B cell (primary cell): Measurements from ENCODE around the gene SLC37A4. TPM values are rescaled to one million over a fixed set of nuclear protein-coding genes. Genes with fewer than 3 reads are reported as not detected.
A peak's percentile ranks its signal among the peaks of the same experiment; 100 is the strongest.

Source experiments
- ATAC-seq: fragments of 200-7000 bp; cut with Tn5 transposase; one replicate; pipeline ENCODE4 v1.10.0; 2021; ENCODE audit warnings: low read depth, mild to moderate bottlenecking, moderate number of reproducible peaks, moderate library complexity
- CTCF ChIA-PET: fragments of 350-600 bp; sonication (Branson Sonifier 250); formaldehyde crosslinking; loops from one replicate; lab custom pipeline; 2021; ENCODE audit warnings: antibody characterized with exemption, inconsistent platforms; lab: Charles Lee
- POLR2A ChIA-PET: fragments of 350-600 bp; sonication (Branson Sonifier 250); formaldehyde crosslinking; loops from one replicate; lab custom pipeline; 2021; ENCODE audit warnings: antibody characterized with exemption; lab: Charles Lee
- DNase-seq: peaks from one replicate; pipeline ENCODE4 v3.0.0; 2013
- H2AFZ ChIP-seq: 2 replicates; pipeline ENCODE4 v1.6.1; 2012; ENCODE audit warnings: mild to moderate bottlenecking, low read depth, low read length; ENCODE audit not compliant: insufficient read depth, poor library complexity, severe bottlenecking
- H3K27ac ChIP-seq, 2 donors: 1 replicate in 1 of 2; 2 replicates in 1 of 2; pipeline ENCODE4 v1.5.1; 2012 to 2013; ENCODE audit warnings: low read length in 2 of 2, mild to moderate bottlenecking in 2 of 2, moderate library complexity in 1 of 2
- H3K27me3 ChIP-seq, 4 experiments: fragments of 200-600 bp in 1 of 4; sonication (generic) in 1 of 4; replicated peaks in 1 of 4; 1 replicate in 2 of 4; 2 replicates in 2 of 4; pipeline versions ENCODE4 v1.6.1 to v1.7.0; 2013 to 2016; ENCODE audit warnings: low read length in 3 of 4, mild to moderate bottlenecking in 2 of 4, mixed read lengths in 1 of 4, moderate library complexity in 1 of 4; ENCODE audit not compliant: insufficient read depth in 4 of 4, control insufficient read depth in 3 of 4; ENCODE audit errors: control extremely low read depth in 1 of 4
- H3K36me3 ChIP-seq, 2 experiments: replicated peaks in 1 of 2; 1 replicate in 1 of 2; 2 replicates in 1 of 2; pipeline versions ENCODE4 v1.6.1 to v1.7.1; 2013; ENCODE audit warnings: low read length in 1 of 2; ENCODE audit not compliant: insufficient read depth in 2 of 2, control insufficient read depth in 1 of 2; ENCODE audit errors: control extremely low read depth in 1 of 2, extremely low read depth in 1 of 2
- H3K4me1 ChIP-seq, 2 donors: fragments of 200-600 bp in 1 of 2; sonication (generic) in 1 of 2; 1 replicate in 1 of 2; 2 replicates in 1 of 2; pipeline versions ENCODE4 v1.5.1 to v1.6.1; 2013 to 2017; ENCODE audit warnings: low read length in 2 of 2; ENCODE audit not compliant: control insufficient read depth in 2 of 2, insufficient read depth in 2 of 2
- H3K4me2 ChIP-seq: replicated peaks from 2 replicates; pipeline ENCODE3; 2012; ENCODE audit warnings: mild to moderate bottlenecking, low read depth, low read length; ENCODE audit not compliant: poor library complexity, severe bottlenecking
- H3K4me3 ChIP-seq, 5 experiments: fragments of 200-600 bp in 1 of 5; sonication (generic) in 1 of 5; 1 replicate in 3 of 5; 2 replicates in 2 of 5; pipeline versions ENCODE4 v1.5.1 to v1.7.0; 2011 to 2016; ENCODE audit warnings: low read length in 4 of 5, mild to moderate bottlenecking in 4 of 5, low read depth in 2 of 5, control low read depth in 1 of 5, moderate library complexity in 1 of 5; ENCODE audit not compliant: insufficient read depth in 1 of 5; ENCODE audit errors: control extremely low read depth in 1 of 5, extremely low read depth in 1 of 5
- H3K79me2 ChIP-seq: fragments of 200-600 bp; sonication (generic); one replicate; pipeline ENCODE4 v1.6.0; 2016; ENCODE audit warnings: low read length; ENCODE audit not compliant: control insufficient read depth, insufficient read depth
- H3K9ac ChIP-seq: fragments of 200-600 bp; sonication (generic); 2 replicates; pipeline ENCODE4 v1.6.1; 2017; ENCODE audit warnings: mild to moderate bottlenecking, low read length, moderate library complexity
- H3K9me3 ChIP-seq, 3 donors: one replicate each; pipeline versions ENCODE4 v1.6.1 to v1.7.1; 2013; ENCODE audit warnings: low read length in 2 of 3; ENCODE audit not compliant: control insufficient read depth in 2 of 3, insufficient read depth in 1 of 3; ENCODE audit errors: control extremely low read depth in 1 of 3
- H4K20me1 ChIP-seq: 2 replicates; pipeline ENCODE4 v1.6.0; 2012; ENCODE audit warnings: mild to moderate bottlenecking, low read length; ENCODE audit not compliant: insufficient read depth, control insufficient read depth, poor library complexity, severe bottlenecking
- H3K27ac Mint-ChIP-seq: one replicate; pipeline ENCODE4 v1.8.0; 2021; ENCODE audit warnings: mixed read lengths
- H3K27me3 Mint-ChIP-seq: one replicate; pipeline ENCODE4 v1.8.0; 2021; ENCODE audit warnings: mixed read lengths
- H3K4me1 Mint-ChIP-seq: one replicate; pipeline ENCODE4 v1.8.0; 2021; ENCODE audit warnings: mixed read lengths
- H3K4me3 Mint-ChIP-seq: one replicate; pipeline ENCODE4 v1.8.0; 2021; ENCODE audit warnings: mixed read lengths
- H3K9me3 Mint-ChIP-seq: one replicate; pipeline ENCODE4 v1.8.0; 2022; ENCODE audit warnings: mixed read lengths; ENCODE audit not compliant: insufficient read depth
- CTCF ChIP-seq: fragments of 200-600 bp; IDR thresholded peaks from one replicate; pipeline ENCODE4 v1.8.0; 2022; ENCODE audit warnings: antibody characterized with exemption, mild to moderate bottlenecking
- EZH2 ChIP-seq: IDR thresholded peaks from 2 replicates; pipeline ENCODE4 v1.6.1; 2012; ENCODE audit warnings: borderline replicate concordance, low read depth, mild to moderate bottlenecking, moderate library complexity, low read length; ENCODE audit not compliant: insufficient read depth, poor library complexity, severe bottlenecking
- WGBS: methylation state at CpG from one replicate; pipeline ENCODE4 v1.1.5; 2013; ENCODE audit warnings: missing lambda C conversion rate; ENCODE audit not compliant: insufficient coverage; 5-methylcytosine and 5-hydroxymethylcytosine counted together
- intact Hi-C: fragments of 100-400 bp; cut with micrococcal nuclease; formaldehyde crosslinking; loops from one replicate; pipeline ENCODE4 v1.10.0; 2022
- polyA plus RNA-seq: library from polyadenylated mRNA; depleted of rRNA; stranded (reverse); fragments of >200 nt; gene quantifications from 2 replicates; pipeline ENCODE4 v1.2.3, GENCODE V29; 2012
- total RNA-seq, 2 donors: library from RNA; stranded (reverse); fragments of 120-200 nt in 1 of 2; gene quantifications; 1 replicate in 1 of 2; 2 replicates in 1 of 2; pipeline versions ENCODE4 v1.2.3 to v1.2.4, GENCODE V29; 2013 to 2022

Gene SLC37A4
- total and polyA plus RNA-seq, 2 donors (not counting 1 experiment from before 2014, with no cell fraction given), result 14.3 to 26.3 TPM

- Mint-ChIP-seq H3K4me3 (no peak overlapping the region), H3K4me1 (peaks cover 19% of the 10 kb centered on the region), H3K9me3 (no peaks in the 10 kb centered on the region), H3K27ac (peak overlapping the region; percentile 43), H3K27me3 (no peaks in the 10 kb centered on the region)
- TF ChIP-seq CTCF, result no peak
- TF ChIP-seq EZH2, result no peak
- Histone ChIP-seq H3K4me1 (peaks cover 4 to 7% of the 10 kb centered on the region in 2 donors), H3K4me2 (no peak overlapping the region), H3K9me3 (no peaks in the 10 kb centered on the region), H3K79me2 (peaks cover 45% of the 10 kb centered on the region), H4K20me1 (peaks cover 6% of the 10 kb centered on the region), H3K9ac (no peak overlapping the region), H3K36me3 (peaks cover 7 to 44% of the 10 kb centered on the region in 2 experiments), H3K27ac (no peak overlapping the region), H2AFZ (no peak overlapping the region), H3K27me3 (no peaks in the 10 kb centered on the region), H3K4me3 (no peak overlapping the region)
- DNase-seq (no peak), ATAC-seq (no peak)
- intact Hi-C loops, result no loop called here
- 98% methylated on average over 5 of the region's 5 CpGs for WGBS
- ChIA-PET CTCF (no interaction called here), POLR2A (no interaction called here)
Observed at GRCh38 chr11:119025541-119025940, 5.1 kb downstream of the SLC37A4 start.

DNA sequence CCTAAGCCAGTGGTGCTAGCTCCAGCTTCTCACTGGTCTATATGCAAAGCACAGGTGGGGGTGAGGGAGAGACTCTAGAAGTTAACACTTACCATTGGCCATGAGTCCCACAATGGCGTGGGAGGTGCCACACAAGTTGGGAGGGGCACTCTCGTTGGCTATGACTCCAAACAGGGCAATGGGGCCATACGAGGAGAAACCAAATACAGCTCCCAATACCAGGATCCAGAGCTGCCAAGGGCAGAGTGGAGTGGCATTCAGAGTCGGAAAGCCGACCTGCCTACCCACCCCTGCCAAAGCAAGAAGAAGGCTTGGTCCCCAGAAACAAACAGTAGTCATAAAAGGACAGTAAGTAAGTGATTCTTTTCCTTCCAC lies 5.6 kb downstream of the SLC37A4 start:
- ATAC-seq, result no peak
- Histone ChIP-seq H3K9me3 (no peaks in the 10 kb centered on the region), H3K4me1 (peaks cover 5 to 8% of the 10 kb centered on the region in 2 donors), H3K36me3 (peaks cover 7 to 44% of the 10 kb centered on the region in 2 experiments), H3K27me3 (no peaks in the 10 kb centered on the region), H3K4me3 (no peak overlapping the region), H4K20me1 (peaks cover 9% of the 10 kb centered on the region), H3K9ac (no peak overlapping the region), H3K79me2 (peaks cover 49% of the 10 kb centered on the region), H3K4me2 (no peak overlapping the region), H2AFZ (no peak overlapping the region), H3K27ac (no peak overlapping the region)
- H3K27me3 Mint-ChIP-seq, result no peaks in the 10 kb centered on the region
- WGBS, result 93% methylated on average over 3 of the region's 5 CpGs
- H3K9me3 Mint-ChIP-seq, result no peaks in the 10 kb centered on the region
- H3K4me1 Mint-ChIP-seq, result peaks cover 18% of the 10 kb centered on the region
- no peak overlapping the region for H3K27ac Mint-ChIP-seq
- intact Hi-C loops, result no loop called here
- TF ChIP-seq CTCF (no peak), EZH2 (no peak)
- CTCF ChIA-PET, result no interaction called here
- POLR2A ChIA-PET, result no interaction called here
- H3K4me3 Mint-ChIP-seq, result no peak overlapping the region
- no peak for DNase-seq
